ENCODE results near the gene CCDC88B.

The CCDC88B gene

GRCh38 chr11:64341429-64341828 is 1.4 kb downstream of the CCDC88B start:
- Histone ChIP-seq H3K27me3 (ENCODE audit: insufficient read depth, low read length) (no peaks in the 10 kb centered on the region), H3K36me3 (ENCODE audit: insufficient read depth, low read length) (no peaks in the 10 kb centered on the region), H3K4me1 (ENCODE audit: insufficient read depth, low read length) (peaks cover 10% of the 10 kb centered on the region; the same call in 1 of the 2 replicates), H3K27ac (ENCODE audit: low read depth, low read length) (no peak overlapping the region), H3K9ac (ENCODE audit: low read depth, low read length) (no peak overlapping the region), H3K4me3 (ENCODE audit: low read length) (peak overlapping the region; percentile 87), H3K9me3 (ENCODE audit: insufficient read depth, low read depth, low read length) (no peaks in the 10 kb centered on the region)
- 92% methylated on average over 21 of the region's 21 CpGs for WGBS

DNA sequence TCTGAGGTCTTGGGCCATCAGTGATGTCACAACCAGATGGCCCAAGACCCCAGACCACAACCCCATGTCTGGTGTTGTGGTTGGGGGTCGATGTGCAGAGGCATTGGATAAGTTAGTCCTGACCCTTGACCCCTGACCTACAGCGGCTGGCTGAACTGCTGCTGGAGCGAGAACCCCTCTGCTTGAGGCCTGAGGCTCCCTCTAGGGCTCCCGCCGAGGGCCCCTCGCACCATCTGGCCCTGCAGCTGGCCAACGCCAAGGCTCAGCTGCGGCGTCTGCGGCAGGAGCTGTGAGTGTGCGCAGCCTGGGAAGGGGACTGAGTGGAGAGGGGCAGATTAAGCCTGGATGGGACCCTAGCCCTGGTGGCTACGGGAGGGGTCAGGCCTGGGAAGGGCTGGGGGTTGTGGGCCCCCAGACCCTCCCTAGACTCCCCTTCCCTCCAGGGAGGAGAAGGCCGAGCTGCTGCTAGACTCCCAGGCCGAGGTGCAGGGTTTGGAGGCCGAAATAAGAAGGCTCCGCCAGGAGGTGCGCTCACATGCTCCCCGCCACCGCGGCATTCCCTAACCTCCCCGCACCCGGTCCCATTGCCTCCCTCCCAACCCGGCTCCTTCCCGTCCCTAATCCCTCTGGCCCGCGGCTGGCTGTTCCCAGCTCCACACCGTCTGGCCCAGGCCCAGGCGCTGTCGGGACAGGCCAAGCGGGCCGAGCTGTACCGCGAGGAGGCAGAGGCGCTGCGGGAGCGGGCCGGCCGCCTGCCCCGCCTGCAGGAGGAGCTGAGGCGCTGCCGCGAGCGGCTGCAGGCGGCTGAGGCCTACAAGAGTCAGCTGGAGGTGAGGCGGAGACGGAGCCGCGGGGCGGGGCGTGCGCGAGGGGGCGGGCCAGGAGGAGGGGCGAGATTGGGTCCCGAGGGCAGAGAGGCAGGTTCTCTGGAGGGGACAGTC is 2.1 kb downstream of the CCDC88B start:
- Histone ChIP-seq H3K9me3 (ENCODE audit: insufficient read depth, low read depth, low read length) (no peaks in the 10 kb centered on the region), H3K36me3 (ENCODE audit: insufficient read depth, low read length) (no peaks in the 10 kb centered on the region), H3K4me1 (ENCODE audit: insufficient read depth, low read length) (peaks cover 10% of the 10 kb centered on the region; the same call in 1 of the 2 replicates), H3K27me3 (ENCODE audit: insufficient read depth, low read length) (no peaks in the 10 kb centered on the region), H3K27ac (ENCODE audit: low read depth, low read length) (no peak overlapping the region), H3K4me3 (ENCODE audit: low read length) (peak overlapping the region; percentile 87), H3K9ac (ENCODE audit: low read depth, low read length) (peak overlapping the region; percentile 34; the same call in 1 of the 2 replicates)
- WGBS = 24% methylated on average over 55 of the region's 55 CpGs

GRCh38 chr11:64342869-64343745 is 3.1 kb downstream of the CCDC88B start:
- 71% methylated on average over 28 of the region's 29 CpGs for WGBS
- H3K27ac ChIP-seq (ENCODE audit: low read depth, low read length) = no peak overlapping the region
- no peak overlapping the region for H3K9ac ChIP-seq (ENCODE audit: low read depth, low read length)
- peak overlapping the region; percentile 87 for H3K4me3 ChIP-seq (ENCODE audit: low read length)
- no peaks in the 10 kb centered on the region for H3K9me3 ChIP-seq (ENCODE audit: insufficient read depth, low read depth, low read length)
- no peaks in the 10 kb centered on the region for H3K36me3 ChIP-seq (ENCODE audit: insufficient read depth, low read length)
- H3K27me3 ChIP-seq (ENCODE audit: insufficient read depth, low read length) = no peaks in the 10 kb centered on the region
- peaks cover 10% of the 10 kb centered on the region; the same call in 1 of the 2 replicates for H3K4me1 ChIP-seq (ENCODE audit: insufficient read depth, low read length)

GRCh38 chr11:64343767-64344559 is 4.0 kb downstream of the CCDC88B start:
- Histone ChIP-seq H3K4me3 (ENCODE audit: low read length) (no peak overlapping the region), H3K9me3 (ENCODE audit: insufficient read depth, low read depth, low read length) (no peaks in the 10 kb centered on the region), H3K4me1 (ENCODE audit: insufficient read depth, low read length) (peaks cover 10% of the 10 kb centered on the region; the same call in 1 of the 2 replicates), H3K27me3 (ENCODE audit: insufficient read depth, low read length) (no peaks in the 10 kb centered on the region), H3K36me3 (ENCODE audit: insufficient read depth, low read length) (no peaks in the 10 kb centered on the region), H3K9ac (ENCODE audit: low read depth, low read length) (no peak overlapping the region), H3K27ac (ENCODE audit: low read depth, low read length) (no peak overlapping the region)
- WGBS = 83% methylated on average over 18 of the region's 18 CpGs

- no peak overlapping the region for H3K4me3 ChIP-seq (ENCODE audit: low read length)
- no peaks in the 10 kb centered on the region for H3K36me3 ChIP-seq (ENCODE audit: insufficient read depth, low read length)
- H3K27me3 ChIP-seq (ENCODE audit: insufficient read depth, low read length) = no peaks in the 10 kb centered on the region
- no peaks in the 10 kb centered on the region for H3K9me3 ChIP-seq (ENCODE audit: insufficient read depth, low read depth, low read length)
- H3K9ac ChIP-seq (ENCODE audit: low read depth, low read length) = no peak overlapping the region
- peaks cover 10% of the 10 kb centered on the region; the same call in 1 of the 2 replicates for H3K4me1 ChIP-seq (ENCODE audit: insufficient read depth, low read length)
- 95% methylated on average over 28 of the region's 28 CpGs for WGBS
- no peak overlapping the region for H3K27ac ChIP-seq (ENCODE audit: low read depth, low read length)
Measured at GRCh38 chr11:64344787-64345186, 4.8 kb downstream of the CCDC88B start.

DNA sequence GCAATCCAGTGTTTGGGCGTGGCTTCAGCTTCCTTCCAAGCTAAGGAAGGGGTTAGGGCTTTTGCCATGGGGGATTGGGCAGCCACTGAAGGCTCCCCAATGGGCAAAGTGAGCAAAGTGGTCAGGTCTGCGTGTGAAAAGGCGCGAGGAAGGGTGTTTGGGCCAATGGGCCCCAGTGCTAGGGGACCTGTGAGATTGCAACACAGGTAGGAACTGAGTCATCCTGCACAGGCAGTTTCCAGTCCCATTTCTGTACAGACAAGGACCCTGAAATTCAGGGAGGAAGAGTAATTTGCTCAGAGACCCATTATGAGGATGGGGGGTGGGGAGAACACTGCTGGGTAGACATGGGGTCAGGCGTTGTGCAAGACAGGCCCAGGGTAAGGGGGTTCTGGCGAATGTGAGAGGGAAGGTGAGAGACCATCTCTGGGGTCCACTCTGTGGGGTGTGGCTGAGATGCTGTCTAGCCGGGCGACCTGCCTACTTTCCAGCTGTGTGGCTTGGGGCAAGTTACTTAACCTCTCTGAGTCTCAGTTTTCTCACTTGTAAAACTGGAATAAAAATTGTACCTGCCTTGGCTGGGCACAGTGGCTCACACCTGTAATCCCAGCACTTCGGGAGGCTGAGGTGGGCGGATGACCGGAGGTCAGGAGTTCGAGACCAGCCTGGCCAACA is 7.3 kb downstream of the CCDC88B start:
- Histone ChIP-seq H3K4me1 (ENCODE audit: insufficient read depth, low read length) (peaks cover 4% of the 10 kb centered on the region; the same call in 1 of the 2 replicates), H3K4me3 (ENCODE audit: low read length) (no peak overlapping the region)
- 83% methylated on average over 12 of the region's 12 CpGs for WGBS

GRCh38 chr11:64348383-64349024 is 8.5 kb downstream of the CCDC88B start:
- Histone ChIP-seq H3K4me3 (ENCODE audit: low read length) (no peak overlapping the region), H3K27ac (ENCODE audit: low read depth, low read length) (no peak overlapping the region), H3K36me3 (ENCODE audit: insufficient read depth, low read length) (no peaks in the 10 kb centered on the region), H3K27me3 (ENCODE audit: insufficient read depth, low read length) (no peaks in the 10 kb centered on the region), H3K4me1 (ENCODE audit: insufficient read depth, low read length) (no peaks in the 10 kb centered on the region), H3K9me3 (ENCODE audit: insufficient read depth, low read depth, low read length) (no peaks in the 10 kb centered on the region), H3K9ac (ENCODE audit: low read depth, low read length) (no peak overlapping the region)
- WGBS = 73% methylated on average over 14 of the region's 14 CpGs

More for the DNA sequence above, 7.3 kb downstream of the CCDC88B start:
- Histone ChIP-seq H3K36me3 (ENCODE audit: insufficient read depth, low read length) (no peaks in the 10 kb centered on the region), H3K9ac (ENCODE audit: low read depth, low read length) (no peak overlapping the region), H3K27ac (ENCODE audit: low read depth, low read length) (no peak overlapping the region), H3K27me3 (ENCODE audit: insufficient read depth, low read length) (no peaks in the 10 kb centered on the region), H3K9me3 (ENCODE audit: insufficient read depth, low read depth, low read length) (no peaks in the 10 kb centered on the region)

DNA sequence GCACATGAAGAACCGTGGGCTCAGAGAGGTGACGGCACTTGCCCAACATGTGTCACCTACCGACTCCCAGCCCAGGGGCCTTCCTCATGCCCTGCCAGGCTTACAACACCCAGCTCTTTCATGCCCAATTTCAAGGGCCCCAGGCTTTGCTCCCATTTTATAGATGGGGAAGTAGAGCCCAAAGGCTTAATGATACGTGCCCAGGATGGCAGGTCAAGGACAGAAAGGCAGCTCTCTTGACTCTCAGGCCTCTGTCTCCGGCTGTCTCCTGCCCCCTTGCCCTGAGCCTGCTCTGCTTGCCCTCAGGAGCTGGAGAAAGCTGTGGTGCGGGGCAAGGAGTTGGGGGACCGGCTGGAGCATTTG is 9.0 kb downstream of the CCDC88B start:
- no peaks in the 10 kb centered on the region for H3K4me1 ChIP-seq (ENCODE audit: insufficient read depth, low read length)

GRCh38 chr11:64349404-64349803 is 9.4 kb downstream of the CCDC88B start:
- no peaks in the 10 kb centered on the region for H3K9me3 ChIP-seq (ENCODE audit: insufficient read depth, low read depth, low read length)
- 90% methylated on average over 11 of the region's 11 CpGs for WGBS
- no peak overlapping the region for H3K27ac ChIP-seq (ENCODE audit: low read depth, low read length)
- no peak overlapping the region for H3K9ac ChIP-seq (ENCODE audit: low read depth, low read length)
- no peak overlapping the region for H3K4me3 ChIP-seq (ENCODE audit: low read length)
- H3K4me1 ChIP-seq (ENCODE audit: insufficient read depth, low read length) = no peaks in the 10 kb centered on the region
- H3K36me3 ChIP-seq (ENCODE audit: insufficient read depth, low read length) = no peaks in the 10 kb centered on the region
- H3K27me3 ChIP-seq (ENCODE audit: insufficient read depth, low read length) = no peaks in the 10 kb centered on the region

More for the DNA sequence above, 9.0 kb downstream of the CCDC88B start:
- no peaks in the 10 kb centered on the region for H3K27me3 ChIP-seq (ENCODE audit: insufficient read depth, low read length)
- H3K36me3 ChIP-seq (ENCODE audit: insufficient read depth, low read length) = no peaks in the 10 kb centered on the region
- H3K9ac ChIP-seq (ENCODE audit: low read depth, low read length) = no peak overlapping the region
- 90% methylated on average over 7 of the region's 7 CpGs for WGBS
- no peak overlapping the region for H3K4me3 ChIP-seq (ENCODE audit: low read length)
- no peak overlapping the region for H3K27ac ChIP-seq (ENCODE audit: low read depth, low read length)
- H3K9me3 ChIP-seq (ENCODE audit: insufficient read depth, low read depth, low read length) = no peaks in the 10 kb centered on the region

DNA sequence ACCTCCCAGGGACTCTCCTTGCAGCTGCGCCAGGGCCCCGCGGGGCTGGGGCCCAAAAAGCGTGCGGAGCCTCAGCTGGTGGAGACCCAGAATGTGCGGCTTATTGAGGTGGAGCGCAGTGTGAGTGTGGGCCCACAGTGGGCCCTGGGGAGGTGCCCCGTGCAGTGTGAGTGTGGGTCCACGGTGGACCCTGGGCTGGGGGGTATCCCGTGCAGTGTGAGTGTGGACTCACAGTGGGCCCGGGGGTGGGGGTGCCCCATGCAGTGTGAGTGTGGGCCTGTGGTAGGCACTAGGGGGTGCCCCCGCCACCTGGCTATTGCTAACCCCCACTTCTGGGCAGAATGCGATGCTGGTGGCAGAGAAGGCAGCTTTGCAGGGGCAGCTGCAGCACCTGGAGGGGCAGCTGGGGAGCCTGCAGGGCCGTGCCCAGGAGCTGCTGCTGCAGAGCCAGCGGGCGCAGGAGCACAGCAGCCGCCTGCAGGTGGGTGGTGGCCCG is 11.2 kb downstream of the CCDC88B start:
- no peak overlapping the region for H3K9ac ChIP-seq (ENCODE audit: low read depth, low read length)
- peaks cover 6% of the 10 kb centered on the region for H3K4me1 ChIP-seq (ENCODE audit: insufficient read depth, low read length)
- H3K36me3 ChIP-seq (ENCODE audit: insufficient read depth, low read length) = no peaks in the 10 kb centered on the region
- no peaks in the 10 kb centered on the region for H3K9me3 ChIP-seq (ENCODE audit: insufficient read depth, low read depth, low read length)
- H3K4me3 ChIP-seq (ENCODE audit: low read length) = no peak overlapping the region
- no peaks in the 10 kb centered on the region for H3K27me3 ChIP-seq (ENCODE audit: insufficient read depth, low read length)
- H3K27ac ChIP-seq (ENCODE audit: low read depth, low read length) = no peak overlapping the region
- 94% methylated on average over 18 of the region's 18 CpGs for WGBS
